ENCODE data around the gene HOXA2. TPM values are rescaled to one million over a fixed set of nuclear protein-coding genes. Genes with fewer than 3 reads are reported as not detected.

HOXA2 gene
- total RNA-seq, 1 donor from 2014 or later: not detected

GRCh38 chr7:27126596-27127327 is 24.3 kb upstream of the HOXA2 start:
- Mint-ChIP-seq H3K36me3 (ENCODE audit: low read depth) (no peaks in the 10 kb centered on the region), H3K9me3 (no peaks in the 10 kb centered on the region), H3K4me3 (ENCODE audit: low read depth) (no peak overlapping the region), H3K27ac (no peak overlapping the region), H3K27me3 (ENCODE audit: low read depth) (peaks cover 38% of the 10 kb centered on the region), H3K4me1 (ENCODE audit: low read depth) (no peaks in the 10 kb centered on the region)
- no peak for DNase-seq (ENCODE audit: low spot score)
- intact Hi-C loops (cut with micrococcal nuclease): no loop called here

- intact Hi-C loops (cut with micrococcal nuclease): no loop called here
- H3K9me3 Mint-ChIP-seq: no peaks in the 10 kb centered on the region
- H3K4me1 Mint-ChIP-seq (ENCODE audit: low read depth): no peaks in the 10 kb centered on the region
- no peak overlapping the region for H3K27ac Mint-ChIP-seq
- no peak for DNase-seq (ENCODE audit: low spot score)
- no peaks in the 10 kb centered on the region for H3K36me3 Mint-ChIP-seq (ENCODE audit: low read depth)
- no peak overlapping the region for H3K4me3 Mint-ChIP-seq (ENCODE audit: low read depth)
- H3K27me3 Mint-ChIP-seq (ENCODE audit: low read depth): peaks cover 34% of the 10 kb centered on the region
These were observed 23.5 kb upstream of the HOXA2 start for GRCh38 chr7:27125986-27126394.

DNA sequence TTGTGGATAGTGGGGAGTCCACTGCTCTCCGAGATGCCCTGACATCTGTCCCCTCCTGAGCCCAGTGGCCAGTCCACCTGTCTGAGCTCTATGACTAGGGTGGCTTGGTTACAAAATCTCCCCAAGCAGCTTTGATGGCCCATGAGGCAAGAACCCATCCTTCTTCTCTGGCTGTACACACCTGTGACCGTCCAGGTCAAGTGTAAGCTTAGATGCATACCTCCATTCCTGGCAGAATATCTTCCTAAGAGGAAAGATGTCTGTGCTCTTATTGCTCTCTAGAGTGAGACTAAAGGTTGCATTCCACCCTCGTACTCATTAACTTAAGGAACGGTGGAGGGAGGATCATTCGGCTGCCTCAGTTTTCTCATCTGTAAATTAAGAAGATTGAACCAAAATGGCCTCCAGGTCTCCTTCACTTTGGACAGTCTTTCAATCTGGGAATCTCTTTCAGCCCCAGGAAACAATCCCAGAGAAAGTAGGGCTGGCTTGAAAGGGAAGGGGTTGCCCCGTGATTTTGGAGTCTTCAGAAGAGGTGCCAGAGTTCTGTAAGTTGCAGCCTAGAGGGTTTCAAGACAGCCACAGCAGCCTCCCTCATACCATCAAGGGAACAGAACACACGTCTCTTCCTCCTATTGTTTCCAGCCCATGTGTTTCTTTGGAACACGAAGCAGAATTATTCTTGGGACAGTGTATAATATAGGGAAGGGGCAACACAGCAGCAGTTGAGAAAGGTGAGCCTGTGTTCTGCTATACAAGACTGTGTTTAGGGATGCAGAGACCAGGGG is 22.6 kb upstream of the HOXA2 start:
- no peaks in the 10 kb centered on the region for H3K36me3 Mint-ChIP-seq (ENCODE audit: low read depth)
- no peak for DNase-seq (ENCODE audit: low spot score)
- intact Hi-C loops (cut with micrococcal nuclease): no loop called here
- no peaks in the 10 kb centered on the region for H3K4me1 Mint-ChIP-seq (ENCODE audit: low read depth)
- no peaks in the 10 kb centered on the region for H3K9me3 Mint-ChIP-seq
- H3K27ac Mint-ChIP-seq: no peak overlapping the region
- H3K4me3 Mint-ChIP-seq (ENCODE audit: low read depth): no peak overlapping the region
- H3K27me3 Mint-ChIP-seq (ENCODE audit: low read depth): peaks cover 34% of the 10 kb centered on the region

- no peak overlapping the region for H3K27ac Mint-ChIP-seq
- no peak overlapping the region for H3K4me3 Mint-ChIP-seq (ENCODE audit: low read depth)
- DNase-seq (ENCODE audit: low spot score): no peak
- H3K9me3 Mint-ChIP-seq: no peaks in the 10 kb centered on the region
- no peaks in the 10 kb centered on the region for H3K4me1 Mint-ChIP-seq (ENCODE audit: low read depth)
- H3K27me3 Mint-ChIP-seq (ENCODE audit: low read depth): peaks cover 32% of the 10 kb centered on the region
- no peaks in the 10 kb centered on the region for H3K36me3 Mint-ChIP-seq (ENCODE audit: low read depth)
- intact Hi-C loops (cut with micrococcal nuclease): no loop called here
These were observed 21.8 kb upstream of the HOXA2 start for GRCh38 chr7:27124096-27124901.

DNA sequence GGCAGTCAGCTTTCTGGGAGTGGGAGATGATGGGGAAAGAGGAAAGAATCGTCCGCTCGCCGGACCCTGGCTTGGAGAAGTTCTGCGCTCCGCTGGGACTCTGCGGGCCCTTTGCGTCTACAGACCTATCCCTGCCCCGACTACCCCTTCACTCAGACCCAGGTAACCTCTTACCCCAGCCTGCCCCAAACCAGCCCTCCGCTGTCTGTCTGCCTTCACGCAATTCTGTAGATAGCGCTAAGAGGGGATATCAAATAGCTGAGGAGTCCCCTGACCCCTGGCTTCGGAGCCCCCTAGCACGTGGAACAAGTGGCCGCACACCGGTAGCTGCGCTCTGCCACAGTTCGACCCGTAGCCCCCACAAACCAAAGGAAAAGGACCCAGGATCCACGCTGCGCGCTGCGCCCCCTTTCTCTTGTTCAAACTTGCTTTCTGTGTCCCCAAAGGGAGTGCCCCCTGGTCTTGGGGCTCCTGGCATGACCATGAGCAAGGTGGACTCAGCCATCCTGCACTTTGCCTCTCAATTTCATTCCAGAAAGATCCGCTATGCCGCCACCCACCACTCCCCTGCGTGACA is 21.1 kb upstream of the HOXA2 start:
- peaks cover 28% of the 10 kb centered on the region for H3K27me3 Mint-ChIP-seq (ENCODE audit: low read depth)
- H3K4me1 Mint-ChIP-seq (ENCODE audit: low read depth): no peaks in the 10 kb centered on the region
- H3K27ac Mint-ChIP-seq: no peak overlapping the region
- H3K36me3 Mint-ChIP-seq (ENCODE audit: low read depth): no peaks in the 10 kb centered on the region
- DNase-seq (ENCODE audit: low spot score): no peak
- intact Hi-C loops (cut with micrococcal nuclease): no loop called here
- H3K9me3 Mint-ChIP-seq: no peaks in the 10 kb centered on the region
- H3K4me3 Mint-ChIP-seq (ENCODE audit: low read depth): no peak overlapping the region

GRCh38 chr7:27123007-27123476 is 20.6 kb upstream of the HOXA2 start:
- Mint-ChIP-seq H3K9me3 (no peaks in the 10 kb centered on the region), H3K4me3 (ENCODE audit: low read depth) (no peak overlapping the region), H3K27ac (no peak overlapping the region), H3K4me1 (ENCODE audit: low read depth) (no peaks in the 10 kb centered on the region), H3K36me3 (ENCODE audit: low read depth) (no peaks in the 10 kb centered on the region), H3K27me3 (ENCODE audit: low read depth) (peaks cover 26% of the 10 kb centered on the region)
- DNase-seq (ENCODE audit: low spot score): no peak
- intact Hi-C loops (cut with micrococcal nuclease): no loop called here

DNA sequence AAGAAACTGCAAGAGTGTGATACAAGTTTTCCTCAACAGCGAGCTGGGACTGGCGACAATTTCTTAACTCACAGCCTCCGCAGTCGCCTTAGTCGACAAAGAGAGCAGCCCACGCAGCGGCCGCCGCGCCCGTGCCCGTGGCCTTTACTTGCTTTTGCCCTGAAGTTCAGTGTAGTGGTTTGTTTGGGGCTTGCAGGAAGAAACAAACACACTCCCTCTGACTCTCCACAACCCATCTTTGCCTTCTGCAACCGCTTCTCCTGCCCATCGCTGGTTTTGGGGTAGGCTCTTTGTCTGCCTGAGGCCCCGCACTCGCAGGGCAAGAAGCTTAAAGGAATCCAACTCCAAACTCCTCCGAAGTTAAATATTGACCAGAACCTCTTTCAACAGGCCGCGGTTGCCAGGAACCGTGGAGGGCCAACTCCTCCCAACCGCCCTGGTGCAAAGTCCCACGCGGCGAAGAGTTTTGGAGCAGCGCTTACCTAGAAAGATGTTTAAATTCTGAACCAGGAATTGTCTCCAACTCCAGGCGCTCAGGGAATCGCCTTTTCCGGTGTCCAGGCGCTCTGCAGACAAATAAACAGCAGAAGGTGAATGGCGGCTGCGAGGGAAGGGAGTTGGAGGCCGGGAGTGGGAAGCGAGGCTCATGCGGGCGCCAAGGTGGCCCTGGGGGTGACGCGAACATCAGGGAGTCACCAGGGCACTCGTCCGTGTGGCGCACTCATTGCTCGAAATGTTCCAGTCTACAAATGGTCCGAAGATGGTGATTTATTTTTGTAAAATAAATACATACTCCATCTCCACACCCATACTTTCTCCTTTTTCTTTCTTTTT is 19.8 kb upstream of the HOXA2 start:
- no peaks in the 10 kb centered on the region for H3K9me3 Mint-ChIP-seq
- H3K36me3 Mint-ChIP-seq (ENCODE audit: low read depth): no peaks in the 10 kb centered on the region
- H3K4me1 Mint-ChIP-seq (ENCODE audit: low read depth): no peaks in the 10 kb centered on the region
- H3K4me3 Mint-ChIP-seq (ENCODE audit: low read depth): no peak overlapping the region
- intact Hi-C loops (cut with micrococcal nuclease): no loop called here
- peaks cover 20% of the 10 kb centered on the region for H3K27me3 Mint-ChIP-seq (ENCODE audit: low read depth)
- DNase-seq (ENCODE audit: low spot score): no peak
- H3K27ac Mint-ChIP-seq: no peak overlapping the region

GRCh38 chr7:27121684-27122076 is 19.2 kb upstream of the HOXA2 start:
- intact Hi-C loops (cut with micrococcal nuclease): no loop called here
- Mint-ChIP-seq H3K36me3 (ENCODE audit: low read depth) (no peaks in the 10 kb centered on the region), H3K27ac (no peak overlapping the region), H3K4me3 (ENCODE audit: low read depth) (no peak overlapping the region), H3K9me3 (no peaks in the 10 kb centered on the region), H3K4me1 (ENCODE audit: low read depth) (no peaks in the 10 kb centered on the region), H3K27me3 (ENCODE audit: low read depth) (peaks cover 14% of the 10 kb centered on the region)
- no peak for DNase-seq (ENCODE audit: low spot score)

GRCh38 chr7:27119412-27119911 is 17.0 kb upstream of the HOXA2 start:
- H3K4me1 Mint-ChIP-seq (ENCODE audit: low read depth): no peaks in the 10 kb centered on the region
- H3K36me3 Mint-ChIP-seq (ENCODE audit: low read depth): no peaks in the 10 kb centered on the region
- DNase-seq (ENCODE audit: low spot score): no peak
- H3K9me3 Mint-ChIP-seq: no peaks in the 10 kb centered on the region
- intact Hi-C loops (cut with micrococcal nuclease): no loop called here
- H3K4me3 Mint-ChIP-seq (ENCODE audit: low read depth): no peak overlapping the region
- no peak overlapping the region for H3K27ac Mint-ChIP-seq
- H3K27me3 Mint-ChIP-seq (ENCODE audit: low read depth): peaks cover 3% of the 10 kb centered on the region

- Mint-ChIP-seq H3K27me3 (ENCODE audit: low read depth) (peaks cover 3% of the 10 kb centered on the region), H3K27ac (no peak overlapping the region), H3K9me3 (no peaks in the 10 kb centered on the region), H3K36me3 (ENCODE audit: low read depth) (no peaks in the 10 kb centered on the region), H3K4me1 (ENCODE audit: low read depth) (no peaks in the 10 kb centered on the region), H3K4me3 (ENCODE audit: low read depth) (no peak overlapping the region)
- intact Hi-C loops (cut with micrococcal nuclease): no loop called here
- DNase-seq (ENCODE audit: low spot score): no peak
These were observed 16.1 kb upstream of the HOXA2 start for GRCh38 chr7:27118580-27118979.

GRCh38 chr7:27117887-27118491 is 15.5 kb upstream of the HOXA2 start:
- Mint-ChIP-seq H3K9me3 (no peaks in the 10 kb centered on the region), H3K27me3 (ENCODE audit: low read depth) (peaks cover 3% of the 10 kb centered on the region), H3K4me1 (ENCODE audit: low read depth) (no peaks in the 10 kb centered on the region), H3K27ac (no peak overlapping the region), H3K36me3 (ENCODE audit: low read depth) (no peaks in the 10 kb centered on the region), H3K4me3 (ENCODE audit: low read depth) (no peak overlapping the region)
- DNase-seq (ENCODE audit: low spot score): no peak
- intact Hi-C loops (cut with micrococcal nuclease): no loop called here

Measured in activated T-helper 2 cell treated with anti-CD3 and anti-CD28 coated beads, Interferon-gamma antibody, Interleukin-2, Interleukin-4, amounts not matched to agents 10 μg/mL and 5 μg/mL and 100 μg/mL, durations not matched to agents 14 hours and 24 hours and 36 hours (primary cell).